Measurements from ENCODE around the gene DLD.

DNA sequence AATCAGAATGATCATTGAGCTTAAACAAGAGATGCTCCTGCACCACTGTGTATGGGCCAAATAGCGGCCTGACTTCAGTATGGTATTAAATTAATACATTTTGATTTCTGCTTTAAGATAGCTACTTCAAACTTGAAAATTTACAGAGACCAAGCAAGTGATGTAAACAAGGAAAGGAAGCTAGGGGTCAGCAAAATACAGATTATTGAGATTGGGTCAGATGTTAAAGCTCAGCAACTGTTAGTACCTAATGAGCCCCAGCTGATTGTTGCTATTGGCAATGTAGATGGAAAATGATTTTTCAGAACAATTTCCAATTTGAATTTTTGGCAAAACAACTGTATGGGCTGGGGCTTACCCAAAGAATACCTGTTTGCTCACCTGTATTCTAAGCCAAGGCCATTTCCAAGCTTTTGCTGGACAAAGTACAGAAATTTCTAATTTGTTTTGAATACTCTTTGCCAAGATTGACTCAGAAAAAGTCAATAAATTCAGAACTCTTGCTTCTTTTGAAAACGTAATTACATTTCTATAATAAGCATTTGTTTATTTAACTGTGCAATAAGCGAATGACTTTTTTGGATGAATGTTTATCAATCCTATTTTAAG, 23.0 kb upstream of the DLD start:
- TF ChIP-seq, protein P1, sequence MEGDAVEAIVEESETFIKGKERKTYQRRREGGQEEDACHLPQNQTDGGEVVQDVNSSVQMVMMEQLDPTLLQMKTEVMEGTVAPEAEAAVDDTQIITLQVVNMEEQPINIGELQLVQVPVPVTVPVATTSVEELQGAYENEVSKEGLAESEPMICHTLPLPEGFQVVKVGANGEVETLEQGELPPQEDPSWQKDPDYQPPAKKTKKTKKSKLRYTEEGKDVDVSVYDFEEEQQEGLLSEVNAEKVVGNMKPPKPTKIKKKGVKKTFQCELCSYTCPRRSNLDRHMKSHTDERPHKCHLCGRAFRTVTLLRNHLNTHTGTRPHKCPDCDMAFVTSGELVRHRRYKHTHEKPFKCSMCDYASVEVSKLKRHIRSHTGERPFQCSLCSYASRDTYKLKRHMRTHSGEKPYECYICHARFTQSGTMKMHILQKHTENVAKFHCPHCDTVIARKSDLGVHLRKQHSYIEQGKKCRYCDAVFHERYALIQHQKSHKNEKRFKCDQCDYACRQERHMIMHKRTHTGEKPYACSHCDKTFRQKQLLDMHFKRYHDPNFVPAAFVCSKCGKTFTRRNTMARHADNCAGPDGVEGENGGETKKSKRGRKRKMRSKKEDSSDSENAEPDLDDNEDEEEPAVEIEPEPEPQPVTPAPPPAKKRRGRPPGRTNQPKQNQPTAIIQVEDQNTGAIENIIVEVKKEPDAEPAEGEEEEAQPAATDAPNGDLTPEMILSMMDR (conservative IDR thresholded peaks at IDR 0.05; ENCODE audit: low read length), result no peak
- no peak for TF ChIP-seq EZH2phosphoT487 (IDR thresholded peaks at IDR 0.05; ENCODE audit: borderline replicate concordance, low read depth, low read length)
